ENCODE data around the gene OR52B4. TPM values are rescaled to one million over a fixed set of nuclear protein-coding genes. Genes with fewer than 3 reads are reported as not detected.

Gene OR52B4
- polyA plus RNA-seq, 1 donor from 2014 or later: not detected

- peak within 1 kb of the TSS; percentile 57 for H3K4me3 ChIP-seq (ENCODE audit: low read length)
- TF ChIP-seq POLR2AphosphoS5 (IDR thresholded peaks at IDR 0.05) (no peak), REST (IDR thresholded peaks at IDR 0.05; ENCODE audit: borderline replicate concordance) (no peak), MXI1 (conservative IDR thresholded peaks at IDR 0.05; ENCODE audit: poor library complexity, severe bottlenecking) (no peak), SMC3 (conservative IDR thresholded peaks at IDR 0.05; ENCODE audit: poor library complexity) (no peak), TAF1 (IDR thresholded peaks at IDR 0.05; ENCODE audit: low read depth) (no peak)
- no peaks in the 10 kb centered on the region for H3K9me3 ChIP-seq (ENCODE audit: low read length)
- H3K27me3 ChIP-seq (ENCODE audit: insufficient read depth, low read depth, low read length): no peaks in the 10 kb centered on the region
- H3K79me2 ChIP-seq (replicated peaks; ENCODE audit: insufficient read depth, low read length): no peaks in the 10 kb centered on the region
- no peaks in the 10 kb centered on the region for H4K20me1 ChIP-seq (ENCODE audit: insufficient read depth)
- H3K36me3 ChIP-seq (ENCODE audit: insufficient read depth, low read length): no peaks in the 10 kb centered on the region
- H3K4me2 ChIP-seq (ENCODE audit: low read length): no peak within 1 kb of the TSS
- H2AFZ ChIP-seq (ENCODE audit: low read depth, low read length): no peak within 1 kb of the TSS
- H3K9ac ChIP-seq (ENCODE audit: low read length): no peak within 1 kb of the TSS
- H3K9me2 ChIP-seq (ENCODE audit: insufficient read depth, low read length): no peaks in the 10 kb centered on the region
- H3F3A ChIP-seq (ENCODE audit: insufficient read depth, low read length, poor library complexity, severe bottlenecking): no peaks in the 10 kb centered on the region
- no peak within 1 kb of the TSS for H3K27ac ChIP-seq (ENCODE audit: low read length)
Observed at GRCh38 chr11:4393209-4393857, 25.1 kb upstream of the OR52B4 start, which contains the start of gene TRIM21. Gene TRIM21 (minus strand): TSS chr11:4393702. CDS start chr11:4390409, 3,293 bp downstream.

- H3K4me3 ChIP-seq (ENCODE audit: low read length): no peak overlapping the region
- H3K79me2 ChIP-seq (replicated peaks; ENCODE audit: insufficient read depth, low read length): no peaks in the 10 kb centered on the region
- no peaks in the 10 kb centered on the region for H3F3A ChIP-seq (ENCODE audit: insufficient read depth, low read length, poor library complexity, severe bottlenecking)
- no peaks in the 10 kb centered on the region for H3K27me3 ChIP-seq (ENCODE audit: insufficient read depth, low read depth, low read length)
- H3K9me2 ChIP-seq (ENCODE audit: insufficient read depth, low read length): no peaks in the 10 kb centered on the region
- no peak overlapping the region for H3K9ac ChIP-seq (ENCODE audit: low read length)
- no peak overlapping the region for H3K27ac ChIP-seq (ENCODE audit: low read length)
- H3K9me3 ChIP-seq (ENCODE audit: low read length): no peaks in the 10 kb centered on the region
- H3K4me2 ChIP-seq (ENCODE audit: low read length): no peak overlapping the region
- H3K36me3 ChIP-seq (ENCODE audit: insufficient read depth, low read length): no peaks in the 10 kb centered on the region
- H2AFZ ChIP-seq (ENCODE audit: low read depth, low read length): no peak overlapping the region
- no peak for TF ChIP-seq REST (IDR thresholded peaks at IDR 0.05; ENCODE audit: borderline replicate concordance)
- no peak for TF ChIP-seq SMC3 (conservative IDR thresholded peaks at IDR 0.05; ENCODE audit: poor library complexity)
- TF ChIP-seq POLR2AphosphoS5 (IDR thresholded peaks at IDR 0.05): no peak
- no peak for TF ChIP-seq TAF1 (IDR thresholded peaks at IDR 0.05; ENCODE audit: low read depth)
- TF ChIP-seq MXI1 (conservative IDR thresholded peaks at IDR 0.05; ENCODE audit: poor library complexity, severe bottlenecking): no peak
- TF ChIP-seq CTCF (IDR thresholded peaks at IDR 0.05; ENCODE audit: poor library complexity, severe bottlenecking): no peak
- TF ChIP-seq RAD21 (conservative IDR thresholded peaks at IDR 0.05): no peak
- no peak for TF ChIP-seq EP300 (conservative IDR thresholded peaks at IDR 0.05; ENCODE audit: poor library complexity, severe bottlenecking)
- no peak for TF ChIP-seq EZH2 (IDR thresholded peaks at IDR 0.05; ENCODE audit: borderline replicate concordance, insufficient read depth, low read length, poor library complexity, severe bottlenecking)
- no peaks in the 10 kb centered on the region for H4K20me1 ChIP-seq (ENCODE audit: insufficient read depth)
Observed at GRCh38 chr11:4388221-4388620, 20.0 kb upstream of the OR52B4 start.
